Uterus (tissue), 4 donors: ENCODE measurements around the gene FOXP4. TPM values are rescaled to one million over a fixed set of nuclear protein-coding genes. Genes with fewer than 3 reads are reported as not detected.
"Not testable (repeated sequence)": the region's sequence is repeated elsewhere in the genome, so short reads cannot be mapped to it uniquely, and the experiment has no call there.

Source experiments
- DNase-seq, 2 donors: peaks; one replicate each; pipeline ENCODE4 v3.0.0-alpha.2; 2019 to 2020
- H3K27ac ChIP-seq, 2 donors: fragments of 200-600 bp; sonication (generic); 1 replicate in 1 of 2; 2 replicates in 1 of 2; pipeline ENCODE4 v1.5.1; 2016 to 2018
- H3K27me3 ChIP-seq, 2 donors: fragments of 200-600 bp; sonication (generic); one replicate each; pipeline ENCODE4 v1.5.1; 2018 to 2019; ENCODE audit warnings: control low read depth in 1 of 2
- H3K36me3 ChIP-seq, 2 donors: fragments of 200-600 bp; sonication (generic); one replicate each; pipeline ENCODE4 v1.5.1; 2019; ENCODE audit warnings: control low read depth in 1 of 2
- H3K4me1 ChIP-seq, 2 donors: fragments of 200-600 bp; sonication (generic); one replicate each; pipeline ENCODE4 v1.5.1; 2018 to 2019; ENCODE audit warnings: control low read depth in 1 of 2
- H3K4me3 ChIP-seq, 2 donors: fragments of 200-600 bp; sonication (generic); 1 replicate in 1 of 2; 2 replicates in 1 of 2; pipeline ENCODE4 v1.5.1; 2018 to 2019; ENCODE audit warnings: mild to moderate bottlenecking in 1 of 2
- H3K9me3 ChIP-seq, 2 donors: fragments of 200-600 bp; sonication (generic); one replicate each; pipeline ENCODE4 v1.5.1; 2019; ENCODE audit warnings: control low read depth in 1 of 2
- CTCF ChIP-seq, 4 experiments: fragments of 200-600 bp in 2 of 4; fragments of 450-650 bp in 2 of 4; sonication (generic) in 2 of 4; IDR thresholded peaks; one replicate each; pipeline ENCODE4 v1.5.1; 2016 to 2019; ENCODE audit warnings: antibody characterized with exemption in 4 of 4, mild to moderate bottlenecking in 2 of 4, moderate library complexity in 1 of 4
- POLR2A ChIP-seq, 2 donors: fragments of 450-650 bp; IDR thresholded peaks; one replicate each; pipeline ENCODE4 v1.6.1; 2016; ENCODE audit warnings: antibody characterized with exemption in 2 of 2, mild to moderate bottlenecking in 1 of 2, moderate library complexity in 1 of 2
- intact Hi-C: fragments of 100-400 bp; cut with DNase I; formaldehyde crosslinking; loops from one replicate; pipeline ENCODE4 v1.15.1; 2023; ENCODE audit warnings: low total_unique reads
- total RNA-seq, 4 donors: library from RNA; depleted of rRNA in 3 of 4; stranded (reverse); fragments of >200 nt in 3 of 4; gene quantifications; one replicate each; pipeline versions ENCODE4 v1.1.0 to v1.2.4, GENCODE V29; 2014 to 2023
- donor health status: DM: yes; HTN: yes; CAD: no.

Gene FOXP4
- total RNA-seq, 4 donors from 2014 or later: 3.8 to 50.1 (median 9.4) TPM

DNA sequence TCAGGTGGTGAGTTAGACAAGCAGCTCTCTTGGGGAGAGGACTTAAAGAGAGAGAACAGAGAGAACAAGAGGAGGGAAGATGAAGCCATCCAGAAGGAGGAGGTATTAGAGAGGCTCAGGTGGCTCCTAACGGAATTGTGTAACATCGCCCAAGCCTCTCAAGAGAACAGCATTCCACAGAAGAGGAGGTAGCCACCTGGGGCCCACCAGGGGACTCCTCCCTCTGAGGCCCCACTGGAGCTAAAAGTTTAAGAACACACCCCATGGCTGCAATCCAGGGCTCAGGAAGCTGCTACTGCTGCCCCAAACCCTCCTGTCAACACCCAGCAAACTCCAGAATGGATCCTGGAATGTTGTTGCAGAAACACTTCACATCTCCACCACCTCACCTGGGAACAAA lies 68.5 kb downstream of the FOXP4 start:
- Histone ChIP-seq H3K4me1 (no peaks in the 10 kb centered on the region), H3K4me3 (no peak overlapping the region), H3K27ac (no peak overlapping the region), H3K27me3 (no peaks in the 10 kb centered on the region), H3K9me3 (no peaks in the 10 kb centered on the region), H3K36me3 (no peaks in the 10 kb centered on the region)
- TF ChIP-seq POLR2A (IDR thresholded peaks at IDR 0.05): no peak
- no peak for TF ChIP-seq CTCF (IDR thresholded peaks at IDR 0.05)
- intact Hi-C loops: no loop called here
- no peak for DNase-seq

DNA sequence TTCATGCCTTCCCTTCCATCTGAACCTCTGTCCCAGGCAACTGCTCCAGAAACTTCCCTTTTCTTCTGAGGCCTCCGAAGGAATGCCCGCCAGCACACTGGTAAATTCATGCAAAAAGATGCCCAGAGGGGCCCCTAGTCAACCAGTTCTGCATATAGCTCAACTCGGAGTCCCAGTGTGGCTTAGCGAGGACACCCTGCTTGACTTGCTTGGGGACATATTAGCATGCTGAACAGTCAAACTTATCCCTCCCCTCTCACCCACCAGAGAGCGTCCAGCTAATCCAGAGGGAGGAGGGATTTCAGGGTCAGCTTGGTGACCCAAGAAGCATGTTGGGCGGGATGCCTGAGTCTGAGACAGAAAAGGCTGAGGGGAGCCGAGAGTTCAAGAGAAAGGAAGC lies 69.1 kb downstream of the FOXP4 start:
- no peak for TF ChIP-seq POLR2A (IDR thresholded peaks at IDR 0.05)
- no peak for TF ChIP-seq CTCF (IDR thresholded peaks at IDR 0.05)
- intact Hi-C loops: no loop called here
- Histone ChIP-seq H3K27ac (no peak overlapping the region), H3K4me3 (no peak overlapping the region), H3K9me3 (no peaks in the 10 kb centered on the region), H3K4me1 (no peaks in the 10 kb centered on the region), H3K36me3 (no peaks in the 10 kb centered on the region), H3K27me3 (no peaks in the 10 kb centered on the region)
- no peak for DNase-seq

DNA sequence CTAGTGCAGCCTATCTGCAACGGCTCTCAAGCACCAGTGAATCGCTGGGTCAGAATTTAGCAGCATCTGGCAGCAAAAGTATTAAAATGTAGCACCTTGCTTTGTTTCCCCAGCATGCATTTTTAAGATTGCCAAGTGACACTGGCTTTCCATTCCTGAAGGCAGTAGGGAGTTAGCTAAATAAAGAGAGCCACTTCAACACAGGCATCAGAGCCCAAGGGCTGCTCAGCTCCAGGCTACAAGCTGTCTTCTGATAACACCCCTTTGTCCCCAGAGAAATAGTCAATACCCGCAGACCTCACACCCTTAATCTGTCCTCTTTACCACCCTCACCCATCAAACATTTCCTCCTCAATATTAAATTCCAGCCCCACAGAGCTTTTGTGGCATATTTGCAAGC lies 72.4 kb downstream of the FOXP4 start:
- no peak overlapping the region for H3K4me3 ChIP-seq
- H3K36me3 ChIP-seq: no peaks in the 10 kb centered on the region
- DNase-seq: no peak
- TF ChIP-seq POLR2A (IDR thresholded peaks at IDR 0.05) (no peak), CTCF (IDR thresholded peaks at IDR 0.05) (no peak)
- no peaks in the 10 kb centered on the region for H3K4me1 ChIP-seq
- H3K27me3 ChIP-seq: no peaks in the 10 kb centered on the region
- intact Hi-C loops: no loop called here
- no peaks in the 10 kb centered on the region for H3K9me3 ChIP-seq
- no peak overlapping the region for H3K27ac ChIP-seq

DNA sequence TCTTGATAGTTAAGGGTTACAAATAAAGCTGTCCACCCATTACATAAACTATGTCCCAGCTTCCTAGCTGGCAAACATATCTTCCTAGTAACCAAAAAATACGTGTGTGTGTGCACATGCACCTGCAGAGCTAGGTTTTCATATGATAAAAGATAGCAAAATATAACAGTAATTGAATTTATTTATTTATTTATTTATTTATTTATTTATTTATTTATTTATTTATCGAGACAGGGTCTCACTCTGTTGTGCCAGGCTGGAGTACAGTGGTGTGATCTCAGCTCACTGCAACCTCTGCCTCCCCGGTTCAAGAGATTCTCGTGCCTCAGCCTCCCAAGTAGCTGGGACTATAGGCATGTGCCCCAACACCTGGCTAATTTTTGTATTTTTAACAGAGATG lies 73.0 kb downstream of the FOXP4 start:
- intact Hi-C loops, H3K4me3 ChIP-seq, H3K36me3 ChIP-seq, DNase-seq, H3K4me1 ChIP-seq, H3K27ac ChIP-seq, H3K9me3 ChIP-seq, H3K27me3 ChIP-seq: not testable (repeated sequence)

DNA sequence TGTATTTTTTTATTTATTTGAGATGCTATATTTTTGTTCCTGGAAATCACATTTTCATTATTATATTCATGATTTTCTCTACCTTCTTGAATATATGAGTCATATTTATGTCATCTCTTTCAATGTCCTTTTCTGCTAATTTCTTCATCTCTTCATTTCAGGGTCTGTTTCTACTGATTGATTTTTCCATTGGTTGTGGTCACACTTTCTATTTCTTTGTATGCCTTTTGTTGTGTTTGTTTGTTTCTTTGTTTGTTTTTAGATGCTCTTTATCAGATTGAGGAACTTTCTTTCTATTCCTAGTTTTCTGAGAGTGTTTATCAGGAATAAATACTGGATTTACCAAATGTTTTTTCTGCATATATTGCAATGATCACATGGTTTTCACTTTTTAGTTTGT lies 75.2 kb downstream of the FOXP4 start:
- TF ChIP-seq POLR2A (IDR thresholded peaks at IDR 0.05) (no peak), CTCF (IDR thresholded peaks at IDR 0.05) (no peak)
- Histone ChIP-seq H3K4me1 (no peaks in the 10 kb centered on the region), H3K36me3 (no peaks in the 10 kb centered on the region), H3K27me3 (no peaks in the 10 kb centered on the region), H3K4me3 (no peak overlapping the region), H3K9me3 (no peaks in the 10 kb centered on the region), H3K27ac (no peak overlapping the region)
- intact Hi-C loops: no loop called here
- no peak for DNase-seq

GRCh38 chr6:41621802-41622201 lies 75.6 kb downstream of the FOXP4 start:
- Histone ChIP-seq H3K36me3 (no peaks in the 10 kb centered on the region), H3K4me3 (no peak overlapping the region)
- intact Hi-C loops: no loop called here

More at GRCh38 chr6:41621802-41622201, 75.6 kb downstream of the FOXP4 start:
- Histone ChIP-seq H3K27ac (no peak overlapping the region), H3K4me1 (no peaks in the 10 kb centered on the region), H3K9me3 (no peaks in the 10 kb centered on the region), H3K27me3 (no peaks in the 10 kb centered on the region)
- TF ChIP-seq POLR2A (IDR thresholded peaks at IDR 0.05) (no peak), CTCF (IDR thresholded peaks at IDR 0.05) (no peak)
- no peak for DNase-seq
